SU-DHL-6 (cell line): ENCODE data around the gene RRM1.
A peak's percentile ranks its signal among the peaks of the same experiment; 100 is the strongest.

Experiments used
- H2AFZ ChIP-seq: fragments of 200-600 bp; sonication (generic); 2 replicates; pipeline ENCODE4 v1.6.1; 2014; ENCODE audit warnings: low read depth, mild to moderate bottlenecking, moderate library complexity, mixed read lengths, antibody characterized with exemption, low read length; ENCODE audit not compliant: severe bottlenecking
- H3F3A ChIP-seq: fragments of 200-600 bp; shearing (Covaris generic); 2 replicates; pipeline ENCODE4 v1.6.0; 2016; ENCODE audit warnings: antibody characterized with exemption, mild to moderate bottlenecking; ENCODE audit not compliant: insufficient read depth
- H3K27ac ChIP-seq: fragments of 200-600 bp; sonication (generic); 2 replicates; pipeline ENCODE4 v1.5.1; 2016; ENCODE audit warnings: low read depth, mild to moderate bottlenecking, low read length, moderate library complexity, mixed read lengths
- H3K27me3 ChIP-seq: fragments of 200-600 bp; sonication (generic), shearing (Covaris generic); 2 replicates; pipeline ENCODE4 v1.6.0; 2014; ENCODE audit warnings: mild to moderate bottlenecking, low read length
- H3K36me3 ChIP-seq: fragments of 200-600 bp; sonication (generic); 2 replicates; pipeline ENCODE4 v1.6.1; 2014; ENCODE audit warnings: mild to moderate bottlenecking, low read length, mixed read lengths
- H3K4me2 ChIP-seq: fragments of 300-600, 200-600 bp; shearing (Covaris generic), sonication (generic); 2 replicates; pipeline ENCODE4 v1.6.0; 2014; ENCODE audit warnings: low read length, low read depth, mild to moderate bottlenecking; ENCODE audit not compliant: poor library complexity, severe bottlenecking
- H3K4me3 ChIP-seq: fragments of 200-600 bp; sonication (generic); 2 replicates; pipeline ENCODE4 v1.5.1; 2014; ENCODE audit warnings: antibody characterized with exemption, low read length, mild to moderate bottlenecking, mixed read lengths; ENCODE audit not compliant: insufficient read depth, poor library complexity, severe bottlenecking
- H3K79me2 ChIP-seq: fragments of 200-600 bp; sonication (generic); 2 replicates; pipeline ENCODE4 v1.6.1; 2014; ENCODE audit warnings: mild to moderate bottlenecking, low read length, moderate library complexity; ENCODE audit not compliant: insufficient read depth
- H3K9ac ChIP-seq: fragments of 200-600 bp; sonication (generic); 2 replicates; pipeline ENCODE4 v1.7.0; 2014; ENCODE audit warnings: mild to moderate bottlenecking, low read length
- H3K9me2 ChIP-seq: fragments of 200-600 bp; sonication (generic); replicated peaks from 2 replicates; pipeline ENCODE4 v1.6.1; 2014; ENCODE audit warnings: low read length; ENCODE audit not compliant: insufficient read depth
- H3K9me3 ChIP-seq: fragments of 200-600 bp; sonication (generic); 2 replicates; pipeline ENCODE4 v1.6.1; 2014; ENCODE audit warnings: low read length, mixed read lengths; ENCODE audit not compliant: insufficient read depth
- H4K20me1 ChIP-seq: fragments of 200-600 bp; sonication (generic); 2 replicates; pipeline ENCODE4 v1.6.1; 2014; ENCODE audit warnings: low read depth, mild to moderate bottlenecking, antibody characterized with exemption, low read length, moderate library complexity, mixed read lengths
- EZH2phosphoT487 ChIP-seq: fragments of 200-600 bp; sonication (generic), shearing (Covaris generic); conservative IDR thresholded peaks from 2 replicates; pipeline ENCODE4 v1.6.1; 2018; ENCODE audit warnings: mild to moderate bottlenecking, antibody characterized with exemption, low read length, moderate library complexity, mixed read lengths
- TF ChIP-seq, protein P1 (sequence below): fragments of 200-600 bp; sonication (generic); IDR thresholded peaks from one replicate; pipeline ENCODE4 v1.5.1; 2017; ENCODE audit warnings: antibody characterized with exemption, mild to moderate bottlenecking, low read length, moderate library complexity; ENCODE audit not compliant: insufficient read depth, poor library complexity, severe bottlenecking

The RRM1 gene

DNA sequence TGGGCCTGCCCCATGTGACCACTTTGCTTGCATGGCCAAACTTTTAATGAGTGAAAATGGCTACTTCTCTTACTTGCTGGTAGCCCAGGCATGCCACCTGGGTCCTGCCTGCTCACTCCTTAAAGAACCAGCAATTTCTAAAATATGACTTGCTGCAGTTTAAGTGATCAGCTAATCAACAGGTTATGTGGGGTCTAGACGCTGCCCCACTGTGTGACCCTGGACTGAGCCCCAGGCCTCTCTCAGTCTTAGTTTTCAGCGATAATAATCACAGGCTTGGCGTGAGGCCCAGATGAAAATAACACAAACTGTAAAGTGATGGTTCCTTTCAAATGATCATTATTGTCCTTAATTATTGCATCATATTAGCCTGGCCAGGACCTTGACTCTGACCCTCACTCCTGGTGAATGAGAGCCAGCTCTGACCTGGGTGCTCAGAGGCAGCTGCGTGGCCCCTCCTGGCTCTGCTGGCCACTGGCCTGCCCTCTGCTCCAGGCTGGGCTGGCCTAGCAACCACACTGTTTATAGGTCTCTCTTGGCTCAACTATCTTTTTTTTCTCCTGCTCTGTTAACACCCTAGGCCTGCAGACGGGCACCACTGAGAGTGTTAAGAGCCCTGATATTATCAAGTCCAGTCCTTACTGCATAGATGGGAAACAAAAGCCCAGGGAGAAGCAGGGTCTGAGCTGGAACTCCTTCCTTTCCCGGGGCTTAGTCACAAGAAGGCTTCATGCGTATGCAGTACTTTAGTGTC, 89.7 kb downstream of the RRM1 start:
- Histone ChIP-seq H4K20me1 (no peaks in the 10 kb centered on the region), H3K4me2 (no peak overlapping the region), H3K9me3 (no peaks in the 10 kb centered on the region), H2AFZ (no peak overlapping the region), H3F3A (no peaks in the 10 kb centered on the region), H3K79me2 (no peaks in the 10 kb centered on the region), H3K27me3 (no peaks in the 10 kb centered on the region), H3K4me3 (no peak overlapping the region), H3K36me3 (no peaks in the 10 kb centered on the region), H3K9ac (no peak overlapping the region), H3K9me2 (no peaks in the 10 kb centered on the region), H3K27ac (no peak overlapping the region)
- TF ChIP-seq EZH2phosphoT487: no peak
- TF ChIP-seq, protein P1, sequence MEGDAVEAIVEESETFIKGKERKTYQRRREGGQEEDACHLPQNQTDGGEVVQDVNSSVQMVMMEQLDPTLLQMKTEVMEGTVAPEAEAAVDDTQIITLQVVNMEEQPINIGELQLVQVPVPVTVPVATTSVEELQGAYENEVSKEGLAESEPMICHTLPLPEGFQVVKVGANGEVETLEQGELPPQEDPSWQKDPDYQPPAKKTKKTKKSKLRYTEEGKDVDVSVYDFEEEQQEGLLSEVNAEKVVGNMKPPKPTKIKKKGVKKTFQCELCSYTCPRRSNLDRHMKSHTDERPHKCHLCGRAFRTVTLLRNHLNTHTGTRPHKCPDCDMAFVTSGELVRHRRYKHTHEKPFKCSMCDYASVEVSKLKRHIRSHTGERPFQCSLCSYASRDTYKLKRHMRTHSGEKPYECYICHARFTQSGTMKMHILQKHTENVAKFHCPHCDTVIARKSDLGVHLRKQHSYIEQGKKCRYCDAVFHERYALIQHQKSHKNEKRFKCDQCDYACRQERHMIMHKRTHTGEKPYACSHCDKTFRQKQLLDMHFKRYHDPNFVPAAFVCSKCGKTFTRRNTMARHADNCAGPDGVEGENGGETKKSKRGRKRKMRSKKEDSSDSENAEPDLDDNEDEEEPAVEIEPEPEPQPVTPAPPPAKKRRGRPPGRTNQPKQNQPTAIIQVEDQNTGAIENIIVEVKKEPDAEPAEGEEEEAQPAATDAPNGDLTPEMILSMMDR: no peak

DNA sequence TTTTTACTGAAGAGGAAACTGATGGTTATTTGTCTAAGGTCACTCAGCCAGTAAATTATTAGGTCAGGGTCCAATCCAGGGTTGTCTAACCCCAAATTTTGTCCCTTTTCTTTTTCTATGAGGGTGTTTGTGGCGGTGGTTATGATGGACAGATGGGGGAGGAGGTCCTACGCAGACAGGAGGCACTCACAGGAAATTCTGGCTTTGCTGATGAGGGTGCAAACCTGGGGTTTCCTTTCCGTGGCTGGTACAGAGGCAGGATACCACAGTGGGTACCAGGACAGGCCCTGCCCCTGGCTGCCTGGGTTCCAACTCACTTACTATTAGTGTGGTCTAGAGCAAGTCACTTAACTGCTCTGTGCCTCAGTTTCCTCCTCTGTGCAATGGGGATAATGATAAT, 91.0 kb downstream of the RRM1 start:
- H2AFZ ChIP-seq: no peak overlapping the region
- H3K4me2 ChIP-seq: no peak overlapping the region
- no peak overlapping the region for H3K9ac ChIP-seq
- H3K27ac ChIP-seq: no peak overlapping the region
- H4K20me1 ChIP-seq: no peaks in the 10 kb centered on the region
- no peaks in the 10 kb centered on the region for H3K36me3 ChIP-seq
- H3K9me2 ChIP-seq: no peaks in the 10 kb centered on the region
- no peaks in the 10 kb centered on the region for H3K79me2 ChIP-seq
- TF ChIP-seq EZH2phosphoT487: no peak
- TF ChIP-seq, protein P1: no peak
- no peaks in the 10 kb centered on the region for H3K9me3 ChIP-seq
- H3F3A ChIP-seq: no peaks in the 10 kb centered on the region
- no peaks in the 10 kb centered on the region for H3K27me3 ChIP-seq
- no peak overlapping the region for H3K4me3 ChIP-seq

DNA sequence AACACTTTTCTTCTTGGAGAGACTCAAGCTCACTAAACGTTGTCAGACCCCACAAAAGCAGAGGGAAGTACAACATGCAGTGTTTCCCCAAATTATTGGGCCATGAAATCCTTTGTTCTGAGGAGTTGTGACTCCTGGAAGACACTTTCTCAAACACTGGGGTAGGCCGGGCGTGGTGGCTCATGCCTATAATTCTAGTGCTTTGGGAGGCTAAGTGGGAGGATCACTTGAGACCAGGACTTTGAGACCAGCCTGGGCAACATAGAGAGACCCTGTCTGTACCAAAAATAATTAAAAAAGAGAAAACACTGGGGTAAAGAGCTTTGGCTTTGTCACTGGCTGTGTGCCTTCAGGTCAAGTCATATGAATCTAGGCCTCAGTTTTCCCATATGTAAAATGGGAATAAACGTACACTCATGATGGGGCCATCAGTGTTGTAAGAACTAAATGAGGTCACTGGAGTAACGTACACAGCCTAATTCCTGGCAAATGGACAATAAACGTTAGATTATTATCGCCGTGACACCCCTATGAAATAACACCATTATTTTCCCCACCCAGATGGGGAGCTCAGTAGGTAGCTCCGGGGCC, 92.0 kb downstream of the RRM1 start:
- no peaks in the 10 kb centered on the region for H3K27me3 ChIP-seq
- peak overlapping the region; percentile 48 for H3K4me2 ChIP-seq
- H4K20me1 ChIP-seq: no peaks in the 10 kb centered on the region
- no peaks in the 10 kb centered on the region for H3K36me3 ChIP-seq
- no peaks in the 10 kb centered on the region for H3F3A ChIP-seq
- no peak for TF ChIP-seq EZH2phosphoT487
- TF ChIP-seq, protein P1: no peak
- no peaks in the 10 kb centered on the region for H3K79me2 ChIP-seq
- no peak overlapping the region for H3K4me3 ChIP-seq
- no peaks in the 10 kb centered on the region for H3K9me2 ChIP-seq
- H3K27ac ChIP-seq: no peak overlapping the region
- peak overlapping the region; percentile 78 for H2AFZ ChIP-seq
- no peaks in the 10 kb centered on the region for H3K9me3 ChIP-seq
- 0 out of 2 replicates have a peak overlapping the region, but pooled peaks have one; percentile 30 for H3K9ac ChIP-seq
